ENCODE measurements around the gene PBX1.

PBX1 gene

DNA sequence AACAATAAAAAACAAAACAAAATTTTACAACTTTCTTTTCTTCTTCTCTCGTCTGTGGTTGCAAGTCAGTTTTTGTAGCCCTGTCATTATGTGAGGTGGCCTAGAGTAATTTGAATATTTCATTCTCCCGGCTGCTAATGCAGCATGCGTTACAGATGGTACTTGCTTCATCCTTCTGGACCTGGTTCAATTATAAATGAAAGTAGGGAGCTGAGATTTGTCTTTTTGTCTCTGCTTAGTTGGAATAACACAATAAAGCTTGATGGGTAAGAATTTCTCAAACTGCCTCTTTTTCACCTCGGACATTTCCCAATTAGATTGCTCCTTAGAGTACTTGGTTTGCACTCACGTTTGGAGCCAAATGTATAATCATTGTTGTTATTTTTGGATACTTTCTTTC, 201.6 kb downstream of the PBX1 start:
- Histone ChIP-seq H3K36me3 (ENCODE audit: control insufficient read depth in 2 of 2, insufficient read depth in 1 of 2, low read length in 2 of 2) (no peaks in the 10 kb centered on the region), H3K4me3 (ENCODE audit: low read depth, low read length) (no peak overlapping the region), H3K9me3 (ENCODE audit: control insufficient read depth, insufficient read depth, low read depth, low read length) (no peaks in the 10 kb centered on the region), H3K27ac (ENCODE audit: extremely low read depth, low read depth, low read length) (no peak overlapping the region), H3K4me1 (ENCODE audit: control insufficient read depth, insufficient read depth, low read length) (peaks cover 7% of the 10 kb centered on the region; the same call in 1 of the 2 replicates)
- TF ChIP-seq ZNF610 (tag by site-specific recombination; IDR thresholded peaks at IDR 0.05; ENCODE audit: borderline replicate concordance) = no peak
- no peak for TF ChIP-seq TRIM28 (IDR thresholded peaks at IDR 0.05; ENCODE audit: borderline replicate concordance, low read length)
- no peak for TF ChIP-seq ZNF785 (tag by site-specific recombination; IDR thresholded peaks at IDR 0.05)
- TF ChIP-seq ZNF274 (IDR thresholded peaks at IDR 0.05; ENCODE audit: low read length) = no peak
- TF ChIP-seq ZNF274 (tag by site-specific recombination; IDR thresholded peaks at IDR 0.05; ENCODE audit: borderline replicate concordance) = no peak
- no peak for TF ChIP-seq ZIC2 (tag by site-specific recombination; IDR thresholded peaks at IDR 0.05)
- TF ChIP-seq, protein P1, sequence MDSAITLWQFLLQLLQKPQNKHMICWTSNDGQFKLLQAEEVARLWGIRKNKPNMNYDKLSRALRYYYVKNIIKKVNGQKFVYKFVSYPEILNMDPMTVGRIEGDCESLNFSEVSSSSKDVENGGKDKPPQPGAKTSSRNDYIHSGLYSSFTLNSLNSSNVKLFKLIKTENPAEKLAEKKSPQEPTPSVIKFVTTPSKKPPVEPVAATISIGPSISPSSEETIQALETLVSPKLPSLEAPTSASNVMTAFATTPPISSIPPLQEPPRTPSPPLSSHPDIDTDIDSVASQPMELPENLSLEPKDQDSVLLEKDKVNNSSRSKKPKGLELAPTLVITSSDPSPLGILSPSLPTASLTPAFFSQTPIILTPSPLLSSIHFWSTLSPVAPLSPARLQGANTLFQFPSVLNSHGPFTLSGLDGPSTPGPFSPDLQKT (IDR thresholded peaks at IDR 0.05; ENCODE audit: borderline replicate concordance, low read depth, low read length) = no peak
- TF ChIP-seq, protein P2, sequence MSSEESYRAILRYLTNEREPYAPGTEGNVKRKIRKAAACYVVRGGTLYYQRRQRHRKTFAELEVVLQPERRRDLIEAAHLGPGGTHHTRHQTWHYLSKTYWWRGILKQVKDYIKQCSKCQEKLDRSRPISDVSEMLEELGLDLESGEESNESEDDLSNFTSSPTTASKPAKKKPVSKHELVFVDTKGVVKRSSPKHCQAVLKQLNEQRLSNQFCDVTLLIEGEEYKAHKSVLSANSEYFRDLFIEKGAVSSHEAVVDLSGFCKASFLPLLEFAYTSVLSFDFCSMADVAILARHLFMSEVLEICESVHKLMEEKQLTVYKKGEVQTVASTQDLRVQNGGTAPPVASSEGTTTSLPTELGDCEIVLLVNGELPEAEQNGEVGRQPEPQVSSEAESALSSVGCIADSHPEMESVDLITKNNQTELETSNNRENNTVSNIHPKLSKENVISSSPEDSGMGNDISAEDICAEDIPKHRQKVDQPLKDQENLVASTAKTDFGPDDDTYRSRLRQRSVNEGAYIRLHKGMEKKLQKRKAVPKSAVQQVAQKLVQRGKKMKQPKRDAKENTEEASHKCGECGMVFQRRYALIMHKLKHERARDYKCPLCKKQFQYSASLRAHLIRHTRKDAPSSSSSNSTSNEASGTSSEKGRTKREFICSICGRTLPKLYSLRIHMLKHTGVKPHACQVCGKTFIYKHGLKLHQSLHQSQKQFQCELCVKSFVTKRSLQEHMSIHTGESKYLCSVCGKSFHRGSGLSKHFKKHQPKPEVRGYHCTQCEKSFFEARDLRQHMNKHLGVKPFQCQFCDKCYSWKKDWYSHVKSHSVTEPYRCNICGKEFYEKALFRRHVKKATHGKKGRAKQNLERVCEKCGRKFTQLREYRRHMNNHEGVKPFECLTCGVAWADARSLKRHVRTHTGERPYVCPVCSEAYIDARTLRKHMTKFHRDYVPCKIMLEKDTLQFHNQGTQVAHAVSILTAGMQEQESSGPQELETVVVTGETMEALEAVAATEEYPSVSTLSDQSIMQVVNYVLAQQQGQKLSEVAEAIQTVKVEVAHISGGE (tag by site-specific recombination; conservative IDR thresholded peaks at IDR 0.05; ENCODE audit: low read depth) = no peak
- TF ChIP-seq ZNF239 (tag by site-specific recombination; IDR thresholded peaks at IDR 0.05) = no peak
- no peak for TF ChIP-seq ZNF660 (tag by site-specific recombination; IDR thresholded peaks at IDR 0.05)
- TF ChIP-seq, protein P3, sequence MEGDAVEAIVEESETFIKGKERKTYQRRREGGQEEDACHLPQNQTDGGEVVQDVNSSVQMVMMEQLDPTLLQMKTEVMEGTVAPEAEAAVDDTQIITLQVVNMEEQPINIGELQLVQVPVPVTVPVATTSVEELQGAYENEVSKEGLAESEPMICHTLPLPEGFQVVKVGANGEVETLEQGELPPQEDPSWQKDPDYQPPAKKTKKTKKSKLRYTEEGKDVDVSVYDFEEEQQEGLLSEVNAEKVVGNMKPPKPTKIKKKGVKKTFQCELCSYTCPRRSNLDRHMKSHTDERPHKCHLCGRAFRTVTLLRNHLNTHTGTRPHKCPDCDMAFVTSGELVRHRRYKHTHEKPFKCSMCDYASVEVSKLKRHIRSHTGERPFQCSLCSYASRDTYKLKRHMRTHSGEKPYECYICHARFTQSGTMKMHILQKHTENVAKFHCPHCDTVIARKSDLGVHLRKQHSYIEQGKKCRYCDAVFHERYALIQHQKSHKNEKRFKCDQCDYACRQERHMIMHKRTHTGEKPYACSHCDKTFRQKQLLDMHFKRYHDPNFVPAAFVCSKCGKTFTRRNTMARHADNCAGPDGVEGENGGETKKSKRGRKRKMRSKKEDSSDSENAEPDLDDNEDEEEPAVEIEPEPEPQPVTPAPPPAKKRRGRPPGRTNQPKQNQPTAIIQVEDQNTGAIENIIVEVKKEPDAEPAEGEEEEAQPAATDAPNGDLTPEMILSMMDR (tag by site-specific recombination; IDR thresholded peaks at IDR 0.05) = no peak
- no peak for TF ChIP-seq ZNF146 (tag by site-specific recombination; IDR thresholded peaks at IDR 0.05)
- TF ChIP-seq KLF8 (tag by site-specific recombination; IDR thresholded peaks at IDR 0.05) = no peak
- no peak for TF ChIP-seq ZFHX2 (tag by site-specific recombination; conservative IDR thresholded peaks at IDR 0.05)
- TF ChIP-seq SCRT1 (tag by site-specific recombination; IDR thresholded peaks at IDR 0.05; ENCODE audit: borderline replicate concordance) = no peak
- TF ChIP-seq ZBTB17 (tag by site-specific recombination; IDR thresholded peaks at IDR 0.05) = no peak
- TF ChIP-seq, protein P4, sequence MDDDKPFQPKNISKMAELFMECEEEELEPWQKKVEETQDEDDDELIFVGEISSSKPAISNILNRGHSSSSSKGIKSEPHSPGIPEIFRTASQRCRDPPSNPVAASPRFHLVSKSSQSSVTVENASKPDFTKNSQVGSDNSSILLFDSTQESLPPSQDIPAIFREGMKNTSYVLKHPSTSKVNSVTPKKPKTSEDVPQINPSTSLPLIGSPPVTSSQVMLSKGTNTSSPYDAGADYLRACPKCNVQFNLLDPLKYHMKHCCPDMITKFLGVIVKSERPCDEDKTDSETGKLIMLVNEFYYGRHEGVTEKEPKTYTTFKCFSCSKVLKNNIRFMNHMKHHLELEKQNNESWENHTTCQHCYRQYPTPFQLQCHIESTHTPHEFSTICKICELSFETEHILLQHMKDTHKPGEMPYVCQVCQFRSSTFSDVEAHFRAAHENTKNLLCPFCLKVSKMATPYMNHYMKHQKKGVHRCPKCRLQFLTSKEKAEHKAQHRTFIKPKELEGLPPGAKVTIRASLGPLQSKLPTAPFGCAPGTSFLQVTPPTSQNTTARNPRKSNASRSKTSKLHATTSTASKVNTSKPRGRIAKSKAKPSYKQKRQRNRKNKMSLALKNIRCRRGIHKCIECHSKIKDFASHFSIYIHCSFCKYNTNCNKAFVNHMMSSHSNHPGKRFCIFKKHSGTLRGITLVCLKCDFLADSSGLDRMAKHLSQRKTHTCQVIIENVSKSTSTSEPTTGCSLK (tag by site-specific recombination; IDR thresholded peaks at IDR 0.05) = no peak
- TF ChIP-seq, protein P5, sequence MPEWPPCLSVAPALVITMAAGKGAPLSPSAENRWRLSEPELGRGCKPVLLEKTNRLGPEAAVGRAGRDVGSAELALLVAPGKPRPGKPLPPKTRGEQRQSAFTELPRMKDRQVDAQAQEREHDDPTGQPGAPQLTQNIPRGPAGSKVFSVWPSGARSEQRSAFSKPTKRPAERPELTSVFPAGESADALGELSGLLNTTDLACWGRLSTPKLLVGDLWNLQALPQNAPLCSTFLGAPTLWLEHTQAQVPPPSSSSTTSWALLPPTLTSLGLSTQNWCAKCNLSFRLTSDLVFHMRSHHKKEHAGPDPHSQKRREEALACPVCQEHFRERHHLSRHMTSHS (tag by site-specific recombination; IDR thresholded peaks at IDR 0.05) = no peak
- CTCF ChIA-PET = no interaction called here
- POLR2A ChIA-PET = no interaction called here
